HepG2 (cell line): Measurements from ENCODE around the gene GDF7. TPM values are rescaled to one million over a fixed set of nuclear protein-coding genes. Genes with fewer than 3 reads are reported as not detected.
A peak's percentile ranks its signal among the peaks of the same experiment; 100 is the strongest.

Experiments
- CEBPB ChIP-seq: IDR thresholded peaks from 2 replicates; pipeline ENCODE4 v1.6.1; 2011; ENCODE audit warnings: low read depth, low read length, improper control_type of control experiment, borderline replicate concordance
- ELF1 ChIP-seq: sonication (generic); formaldehyde crosslinking; IDR thresholded peaks from 2 replicates; pipeline ENCODE4 v1.4.0; 2020; ENCODE audit warnings: missing genetic modification reagents
- GATAD2A ChIP-seq: IDR thresholded peaks from 2 replicates; pipeline ENCODE4 v1.6.1; 2016
- GPBP1L1 ChIP-seq: sonication (generic); formaldehyde crosslinking; IDR thresholded peaks from 2 replicates; pipeline ENCODE4 v1.5.0; 2020; ENCODE audit warnings: mild to moderate bottlenecking, missing genetic modification reagents
- GTF3A ChIP-seq: sonication (generic); formaldehyde crosslinking; conservative IDR thresholded peaks from 2 replicates; pipeline ENCODE4 v1.4.0; 2020; ENCODE audit warnings: mild to moderate bottlenecking, missing genetic modification reagents
- GZF1 ChIP-seq: sonication (generic); formaldehyde crosslinking; IDR thresholded peaks from 2 replicates; pipeline ENCODE4 v1.5.1; 2020; ENCODE audit warnings: mild to moderate bottlenecking, missing genetic modification reagents
- JUND ChIP-seq: sonication (generic); formaldehyde crosslinking; IDR thresholded peaks from 2 replicates; pipeline ENCODE4 v1.8.0; 2022; ENCODE audit warnings: mild to moderate bottlenecking, missing genetic modification reagents
- MTF2 ChIP-seq: sonication (generic); formaldehyde crosslinking; IDR thresholded peaks from 2 replicates; pipeline ENCODE4 v1.5.0; 2020; ENCODE audit warnings: missing genetic modification reagents, borderline replicate concordance
- PATZ1 ChIP-seq: sonication (generic); formaldehyde crosslinking; IDR thresholded peaks from 2 replicates; pipeline ENCODE4 v1.4.0; 2020; ENCODE audit warnings: missing genetic modification reagents
- SRSF4 ChIP-seq: fragments of 200-400 bp; formaldehyde crosslinking; IDR thresholded peaks from one replicate; pipeline ENCODE4 v1.6.1; 2018; ENCODE audit warnings: mild to moderate bottlenecking, low read depth, low read length, moderate library complexity; ENCODE audit not compliant: poor library complexity, severe bottlenecking
- TEF ChIP-seq: sonication (generic); formaldehyde crosslinking; IDR thresholded peaks from 2 replicates; pipeline ENCODE4 v1.5.0; 2020; ENCODE audit warnings: missing genetic modification reagents
- THYN1 ChIP-seq: sonication (generic); formaldehyde crosslinking; IDR thresholded peaks from 2 replicates; pipeline ENCODE4 v1.8.1; 2023; ENCODE audit warnings: low read depth, mild to moderate bottlenecking, moderate library complexity, missing genetic modification reagents, borderline replicate concordance
- ZBTB7B ChIP-seq: sonication (generic); formaldehyde crosslinking; IDR thresholded peaks from 2 replicates; pipeline ENCODE4 v1.4.0; 2020; ENCODE audit warnings: missing genetic modification reagents
- ZFP91 ChIP-seq: sonication (generic); formaldehyde crosslinking; IDR thresholded peaks from 2 replicates; pipeline ENCODE4 v1.9.0; 2022; ENCODE audit warnings: missing genetic modification reagents, mild to moderate bottlenecking, borderline replicate concordance
- ZNF124 ChIP-seq: sonication (generic); formaldehyde crosslinking; IDR thresholded peaks from 2 replicates; pipeline ENCODE4 v1.4.0; 2020; ENCODE audit warnings: missing genetic modification reagents
- ZNF160 ChIP-seq: sonication (generic); formaldehyde crosslinking; IDR thresholded peaks from 2 replicates; pipeline ENCODE4 v1.8.0; 2022; ENCODE audit warnings: mild to moderate bottlenecking, inconsistent platforms, missing genetic modification reagents
- ZNF24 ChIP-seq: fragments of 450-650 bp; IDR thresholded peaks from 2 replicates; pipeline ENCODE4 v1.6.1; 2017; ENCODE audit warnings: antibody characterized with exemption, mild to moderate bottlenecking
- ZNF317 ChIP-seq: sonication (generic); formaldehyde crosslinking; IDR thresholded peaks from 2 replicates; pipeline ENCODE4 v1.5.0; 2020; ENCODE audit warnings: mild to moderate bottlenecking, missing genetic modification reagents
- ZNF382 ChIP-seq: sonication (generic); formaldehyde crosslinking; IDR thresholded peaks from 2 replicates; pipeline ENCODE4 v1.5.0; 2020; ENCODE audit warnings: missing genetic modification reagents, mild to moderate bottlenecking, borderline replicate concordance
- ZNF549 ChIP-seq: sonication (generic); formaldehyde crosslinking; IDR thresholded peaks from 2 replicates; pipeline ENCODE4 v1.5.0; 2020; ENCODE audit warnings: missing genetic modification reagents
- ZNF572 ChIP-seq: sonication (generic); formaldehyde crosslinking; IDR thresholded peaks from 2 replicates; pipeline ENCODE4 v1.5.1; 2020; ENCODE audit warnings: mild to moderate bottlenecking, missing genetic modification reagents
- ZNF737 ChIP-seq: sonication (generic); formaldehyde crosslinking; IDR thresholded peaks from 2 replicates; pipeline ENCODE4 v1.5.0; 2020; ENCODE audit warnings: missing genetic modification reagents, mild to moderate bottlenecking, borderline replicate concordance
- ZNF740 ChIP-seq: sonication (generic); formaldehyde crosslinking; IDR thresholded peaks from 2 replicates; pipeline ENCODE4 v1.4.0; 2020; ENCODE audit warnings: missing genetic modification reagents
- ZSCAN9 ChIP-seq: IDR thresholded peaks from 2 replicates; pipeline ENCODE4 v1.6.1; 2016; ENCODE audit warnings: borderline replicate concordance
- polyA plus RNA-seq, 8 experiments: library from polyadenylated mRNA; depleted of rRNA in 3 of 8; stranded (reverse) in 7 of 8; unstranded in 1 of 8; fragments of >200 nt; fragmentation: Illumina TruSeq in 4 of 8; extraction: Trizol in 4 of 8; gene quantifications; 2 replicates each; pipeline versions ENCODE4 v1.2.1 to v1.2.3, GENCODE V29; 2011 to 2016; ENCODE audit warnings: low read depth in 4 of 8, missing spikeins in 1 of 8, mixed read lengths in 1 of 8; ENCODE audit not compliant: insufficient read depth in 1 of 8
- total RNA-seq, 5 experiments: library from RNA; depleted of rRNA; stranded (reverse); fragments of >200 nt; fragmentation: Illumina TruSeq; extraction: Trizol; gene quantifications; 2 replicates each; pipeline ENCODE4 v1.2.3, GENCODE V29; 2016; ENCODE audit warnings: low read depth in 1 of 5

Gene GDF7
- total and polyA plus RNA-seq, 2 of the 13 experiments (the other 11 are each of a cell fraction or from before 2014, with no cell fraction given): 1.6 to 15.0 TPM

DNA sequence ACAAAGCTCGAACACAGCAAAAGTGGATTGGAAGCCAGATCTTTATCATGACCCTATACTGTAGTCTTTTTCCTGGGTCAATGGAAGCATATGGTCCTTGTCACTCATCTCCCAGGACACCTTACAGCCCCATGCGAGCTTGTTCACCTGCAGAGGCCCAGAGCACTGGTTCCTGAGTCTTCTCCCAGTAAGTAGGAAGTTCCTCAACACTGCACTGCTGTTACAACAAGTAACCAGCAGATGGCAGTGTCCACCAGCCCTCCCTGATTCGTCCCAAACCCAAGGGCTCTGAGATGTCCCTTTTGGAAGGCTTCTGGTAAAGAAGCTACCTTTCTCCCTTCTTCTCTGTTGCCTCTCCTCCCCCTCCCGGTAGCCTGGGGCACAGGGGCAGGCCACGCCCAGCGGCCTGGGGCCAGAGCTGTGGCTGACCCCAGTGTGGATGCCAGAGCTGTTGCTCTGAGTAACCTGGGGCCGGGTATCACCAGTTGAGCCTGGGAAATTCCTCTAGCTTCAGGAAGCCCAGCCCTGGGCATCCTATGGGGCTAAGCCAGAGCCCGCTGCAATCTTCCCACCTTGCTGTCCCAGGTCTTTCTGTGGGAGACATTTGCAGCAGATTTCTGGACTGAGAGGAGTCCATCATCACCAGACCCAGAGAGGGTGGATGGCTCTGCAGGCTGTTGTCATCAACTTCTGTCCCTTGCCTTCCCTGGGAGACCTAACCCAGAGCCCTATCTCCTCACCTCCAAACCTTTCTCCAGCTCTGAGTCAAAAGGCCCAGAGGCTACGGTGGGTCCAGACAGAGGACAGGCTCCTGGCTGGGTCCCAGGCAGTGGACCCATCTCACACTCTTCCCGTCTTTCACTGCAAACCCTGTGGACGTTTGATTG, 5.3 kb upstream of the GDF7 start (continued):
- no peak for TF ChIP-seq SRSF4
- TF ChIP-seq ZBTB7B (CRISPR knock-in tag): no peak
- no peak for TF ChIP-seq GTF3A (CRISPR knock-in tag)
- TF ChIP-seq THYN1 (CRISPR knock-in tag): no peak
- 0 out of 2 replicates have a peak, but pooled peaks have one; percentile 32 for TF ChIP-seq GATAD2A (CRISPR knock-in tag)
- no peak for TF ChIP-seq ZNF382 (CRISPR knock-in tag)
- TF ChIP-seq ZNF317 (CRISPR knock-in tag): no peak
- TF ChIP-seq CEBPB: no peak
- no peak for TF ChIP-seq TEF (CRISPR knock-in tag)
- TF ChIP-seq ZNF124: peak; percentile 51; the same call in 1 of the 2 replicates
- TF ChIP-seq ZNF572: peak; percentile 57; the same call in 1 of the 2 replicates
- peak; percentile 74; the same call in 1 of the 2 replicates for TF ChIP-seq ZSCAN9 (CRISPR knock-in tag)
- 0 out of 2 replicates have a peak, but pooled peaks have one; percentile 64 for TF ChIP-seq MTF2 (CRISPR knock-in tag)
- 0 out of 2 replicates have a peak, but pooled peaks have one; percentile 41 for TF ChIP-seq ZNF160 (CRISPR knock-in tag)
- TF ChIP-seq ZNF740: no peak
- TF ChIP-seq ZNF737: no peak
- no peak for TF ChIP-seq ZNF24
- TF ChIP-seq ELF1 (CRISPR knock-in tag): peak; percentile 54; the same call in 1 of the 2 replicates
- no peak for TF ChIP-seq GPBP1L1
- TF ChIP-seq ZNF549 (CRISPR knock-in tag): no peak
- TF ChIP-seq JUND (CRISPR knock-in tag): no peak
- TF ChIP-seq GZF1 (CRISPR knock-in tag): no peak
- TF ChIP-seq ZFP91 (CRISPR knock-in tag): peak; percentile 47; the same call in 1 of the 2 replicates
- TF ChIP-seq PATZ1 (CRISPR knock-in tag): peak; percentile 44; the same call in 1 of the 2 replicates
